ENCODE data around the gene C2orf49. TPM values are rescaled to one million over a fixed set of nuclear protein-coding genes. Genes with fewer than 3 reads are reported as not detected.

The C2orf49 gene
- polyA plus RNA-seq, 1 experiment, result 20.3 TPM

DNA sequence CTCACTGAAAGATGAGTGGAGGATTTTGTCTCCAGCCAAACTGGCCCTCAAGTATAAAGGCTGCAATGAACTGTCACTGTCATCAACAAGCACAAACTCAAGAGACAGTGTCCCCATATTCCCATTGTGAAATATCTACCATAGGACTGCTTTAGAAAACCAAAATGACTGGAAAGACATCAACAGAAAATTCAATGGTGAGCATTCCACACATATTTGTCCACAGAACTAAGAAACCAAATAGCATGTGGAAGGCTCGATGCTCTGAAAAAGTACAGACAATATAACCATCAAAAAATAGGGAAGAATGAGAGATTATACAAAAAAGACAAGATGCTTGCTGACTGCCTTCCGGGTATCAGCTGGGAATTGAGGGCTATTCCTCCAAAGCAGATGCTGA lies 45.4 kb upstream of the C2orf49 start:
- no peaks in the 10 kb centered on the region for H3K27me3 ChIP-seq (ENCODE audit: control insufficient read depth, insufficient read depth, low read length)
- CTCF ChIA-PET, result interaction anchor here (5.7 kb wide), 1 partner anchor 177 kb away, joined by 110 read pairs; no protein-coding TSS in a partner anchor
- TF ChIP-seq, protein P1, sequence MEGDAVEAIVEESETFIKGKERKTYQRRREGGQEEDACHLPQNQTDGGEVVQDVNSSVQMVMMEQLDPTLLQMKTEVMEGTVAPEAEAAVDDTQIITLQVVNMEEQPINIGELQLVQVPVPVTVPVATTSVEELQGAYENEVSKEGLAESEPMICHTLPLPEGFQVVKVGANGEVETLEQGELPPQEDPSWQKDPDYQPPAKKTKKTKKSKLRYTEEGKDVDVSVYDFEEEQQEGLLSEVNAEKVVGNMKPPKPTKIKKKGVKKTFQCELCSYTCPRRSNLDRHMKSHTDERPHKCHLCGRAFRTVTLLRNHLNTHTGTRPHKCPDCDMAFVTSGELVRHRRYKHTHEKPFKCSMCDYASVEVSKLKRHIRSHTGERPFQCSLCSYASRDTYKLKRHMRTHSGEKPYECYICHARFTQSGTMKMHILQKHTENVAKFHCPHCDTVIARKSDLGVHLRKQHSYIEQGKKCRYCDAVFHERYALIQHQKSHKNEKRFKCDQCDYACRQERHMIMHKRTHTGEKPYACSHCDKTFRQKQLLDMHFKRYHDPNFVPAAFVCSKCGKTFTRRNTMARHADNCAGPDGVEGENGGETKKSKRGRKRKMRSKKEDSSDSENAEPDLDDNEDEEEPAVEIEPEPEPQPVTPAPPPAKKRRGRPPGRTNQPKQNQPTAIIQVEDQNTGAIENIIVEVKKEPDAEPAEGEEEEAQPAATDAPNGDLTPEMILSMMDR (IDR thresholded peaks at IDR 0.05; ENCODE audit: low read depth, low read length), result no peak
- H3K9me3 ChIP-seq (ENCODE audit: control insufficient read depth, insufficient read depth, low read length), result no peaks in the 10 kb centered on the region
- no peak for DNase-seq (ENCODE audit: low read depth, low spot score)
- POLR2A ChIA-PET, result no interaction called here
- H3K4me3 ChIP-seq (ENCODE audit: low read depth, low read length), result no peak overlapping the region
- no peak overlapping the region for H3K27ac ChIP-seq (ENCODE audit: low read depth, low read length)

GRCh38 chr2:105294046-105294445 lies 43.3 kb upstream of the C2orf49 start:
- ChIA-PET CTCF (interaction anchor here (0.6 to 5.7 kb wide), 19 partner anchors 8 to 225 kb away, joined by 3 to 110 read pairs (median 6); no protein-coding TSS in a partner anchor), POLR2A (no interaction called here)
- Histone ChIP-seq H3K9me3 (ENCODE audit: control insufficient read depth, insufficient read depth, low read length) (no peaks in the 10 kb centered on the region), H3K27ac (ENCODE audit: low read depth, low read length) (no peak overlapping the region), H3K27me3 (ENCODE audit: control insufficient read depth, insufficient read depth, low read length) (no peaks in the 10 kb centered on the region), H3K4me3 (ENCODE audit: low read depth, low read length) (no peak overlapping the region)
- DNase-seq (ENCODE audit: low read depth, low spot score), result no peak
- TF ChIP-seq, protein P1 (IDR thresholded peaks at IDR 0.05; ENCODE audit: low read depth, low read length), result no peak

DNA sequence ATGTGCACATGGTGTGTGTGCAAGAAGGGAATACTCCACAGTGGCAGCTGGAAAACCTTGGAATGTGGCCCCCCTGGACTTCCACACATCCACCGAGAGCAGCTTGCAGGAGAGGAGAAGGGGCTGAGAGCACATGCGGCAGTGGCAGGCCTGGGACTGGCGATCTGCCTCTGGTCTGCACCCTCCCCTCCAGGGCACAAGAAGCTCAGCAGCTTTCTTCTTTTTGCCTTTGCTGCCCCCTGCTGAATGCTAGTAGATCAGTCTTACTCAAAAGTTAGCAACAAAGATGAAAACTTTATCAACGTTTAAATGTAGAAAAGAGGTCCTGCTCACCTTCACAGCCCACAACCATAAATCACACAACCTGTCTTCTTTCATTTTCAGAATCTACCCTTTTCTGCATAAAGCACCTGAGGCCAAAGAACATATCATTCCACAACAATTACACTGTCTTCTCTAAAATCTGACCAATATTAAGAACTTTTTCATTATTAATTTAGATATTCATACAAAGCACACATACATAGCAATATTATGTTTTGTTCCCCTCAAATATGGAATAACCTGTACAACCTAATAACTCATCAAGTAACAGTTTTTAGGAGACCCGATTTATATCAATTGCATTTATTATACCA lies 42.4 kb upstream of the C2orf49 start:
- no peak overlapping the region for H3K4me3 ChIP-seq (ENCODE audit: low read depth, low read length)
- CTCF ChIA-PET, result interaction anchor here (0.6 to 5.7 kb wide), 28 partner anchors 9 to 635 kb away, joined by 3 to 110 read pairs (median 4); partner anchors contain the start of gene GPR45
- DNase-seq (ENCODE audit: low read depth, low spot score), result peak; percentile 34
- TF ChIP-seq, protein P1 (IDR thresholded peaks at IDR 0.05; ENCODE audit: low read depth, low read length), result peak; percentile 80
- H3K9me3 ChIP-seq (ENCODE audit: control insufficient read depth, insufficient read depth, low read length), result no peaks in the 10 kb centered on the region
- no peak overlapping the region for H3K27ac ChIP-seq (ENCODE audit: low read depth, low read length)
- no peaks in the 10 kb centered on the region for H3K27me3 ChIP-seq (ENCODE audit: control insufficient read depth, insufficient read depth, low read length)
- POLR2A ChIA-PET, result no interaction called here

DNA sequence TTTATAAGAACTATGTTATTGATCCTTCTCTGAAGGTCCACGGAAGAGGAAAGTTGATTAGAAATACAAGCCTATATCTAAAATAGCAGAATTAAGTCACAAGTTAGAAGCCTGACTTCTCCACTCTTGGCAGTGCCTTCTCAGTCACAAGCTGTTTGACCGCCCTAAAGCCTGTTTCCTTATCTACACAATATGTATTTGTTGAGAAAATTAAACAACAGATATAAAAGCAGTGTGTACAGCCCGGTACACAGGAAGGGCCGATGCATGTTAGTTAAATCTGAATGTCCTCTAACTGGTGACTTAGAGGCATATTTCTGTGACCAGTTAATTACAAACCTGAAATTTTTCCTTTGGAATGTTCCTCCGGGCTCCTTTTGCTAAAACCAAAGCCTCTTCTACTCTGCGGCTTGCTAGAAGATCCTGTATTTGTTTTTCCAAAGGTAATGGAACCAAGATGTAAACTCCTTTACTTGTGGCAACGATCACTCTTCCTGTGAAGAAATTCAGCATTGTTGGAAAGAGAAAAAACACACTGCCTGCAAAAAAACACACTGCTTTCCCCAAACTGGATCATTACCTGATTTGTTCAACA lies 41.2 kb upstream of the C2orf49 start:
- DNase-seq (ENCODE audit: low read depth, low spot score), result no peak
- no peaks in the 10 kb centered on the region for H3K27me3 ChIP-seq (ENCODE audit: control insufficient read depth, insufficient read depth, low read length)
- ChIA-PET CTCF (interaction anchor here (0.6 to 5.7 kb wide), 6 partner anchors 18 to 278 kb away, joined by 3 to 110 read pairs (median 4); no protein-coding TSS in a partner anchor), POLR2A (no interaction called here)
- no peaks in the 10 kb centered on the region for H3K9me3 ChIP-seq (ENCODE audit: control insufficient read depth, insufficient read depth, low read length)
- no peak overlapping the region for H3K27ac ChIP-seq (ENCODE audit: low read depth, low read length)
- no peak overlapping the region for H3K4me3 ChIP-seq (ENCODE audit: low read depth, low read length)
- TF ChIP-seq, protein P1 (IDR thresholded peaks at IDR 0.05; ENCODE audit: low read depth, low read length), result no peak

DNA sequence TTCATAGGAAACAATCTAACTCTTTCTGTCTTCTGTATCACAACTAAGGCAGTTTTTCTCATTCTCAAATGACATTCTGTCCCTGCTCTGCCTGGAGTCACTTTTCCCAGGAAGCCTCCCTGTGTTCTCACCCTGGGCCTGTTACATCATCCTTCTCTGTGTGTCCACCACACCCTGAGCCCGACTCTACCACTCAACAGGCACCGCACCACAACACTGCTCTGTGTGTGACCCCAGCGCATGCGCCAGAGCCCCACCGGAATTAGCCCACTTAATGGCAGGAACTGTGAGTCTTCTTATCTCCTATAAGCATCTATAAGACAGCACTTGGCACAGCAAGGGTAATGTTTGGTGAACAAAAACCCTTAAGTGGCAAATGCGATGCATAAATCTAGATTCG lies 40.1 kb upstream of the C2orf49 start:
- no peak for DNase-seq (ENCODE audit: low read depth, low spot score)
- Histone ChIP-seq H3K4me3 (ENCODE audit: low read depth, low read length) (no peak overlapping the region), H3K9me3 (ENCODE audit: control insufficient read depth, insufficient read depth, low read length) (no peaks in the 10 kb centered on the region), H3K27me3 (ENCODE audit: control insufficient read depth, insufficient read depth, low read length) (no peaks in the 10 kb centered on the region), H3K27ac (ENCODE audit: low read depth, low read length) (no peak overlapping the region)
- CTCF ChIA-PET, result interaction anchor here (5.7 kb wide), 1 partner anchor 182 kb away, joined by 110 read pairs; no protein-coding TSS in a partner anchor
- TF ChIP-seq, protein P1 (IDR thresholded peaks at IDR 0.05; ENCODE audit: low read depth, low read length), result no peak
- POLR2A ChIA-PET, result no interaction called here
